ENCODE measurements around the gene ITM2A.

ITM2A gene

GRCh38 chrX:79366873-79367749 lies at the start of gene ITM2A:
Gene ITM2A, minus strand, starts transcription at chrX:79367334. Its CDS starts 119 bp downstream, at chrX:79367215.
- peak; percentile 69 for DNase-seq

- no peak for DNase-seq
These were observed 47.9 kb upstream of the ITM2A start for GRCh38 chrX:79415056-79415455.

- DNase-seq = no peak
These were observed 46.8 kb upstream of the ITM2A start for GRCh38 chrX:79413963-79414362.

- no peak for DNase-seq
These were observed 45.8 kb upstream of the ITM2A start for GRCh38 chrX:79412972-79413371.

- no peak for DNase-seq
These were observed 45.0 kb upstream of the ITM2A start for GRCh38 chrX:79412166-79412565.

- no peak for DNase-seq
These were observed 42.5 kb upstream of the ITM2A start for GRCh38 chrX:79409657-79410056.

- no peak for DNase-seq
These were observed 41.6 kb upstream of the ITM2A start for GRCh38 chrX:79408623-79409322.

- no peak for DNase-seq
These were observed 33.5 kb upstream of the ITM2A start for GRCh38 chrX:79400623-79401022.

GRCh38 chrX:79375340-79375739 lies 8.2 kb upstream of the ITM2A start:
- DNase-seq = no peak

- no peak for DNase-seq
These were observed 4.5 kb upstream of the ITM2A start for GRCh38 chrX:79371640-79372039.

- DNase-seq = no peak
These were observed 4.0 kb upstream of the ITM2A start for GRCh38 chrX:79371101-79371500.

GRCh38 chrX:79369871-79370270 lies 2.7 kb upstream of the ITM2A start:
- DNase-seq = no peak

GRCh38 chrX:79368441-79368840 lies 1.3 kb upstream of the ITM2A start:
- no peak for DNase-seq

GRCh38 chrX:79367907-79368306 lies 773 bp upstream of the ITM2A start:
- no peak for DNase-seq

- DNase-seq = peak; percentile 50
These were observed 620 bp downstream of the ITM2A start for GRCh38 chrX:79366556-79366872.

- DNase-seq = no peak
These were observed 1.5 kb downstream of the ITM2A start for GRCh38 chrX:79365591-79365990.

- no peak for DNase-seq
These were observed 2.8 kb downstream of the ITM2A start for GRCh38 chrX:79364306-79364705.

GRCh38 chrX:79361192-79361870 lies 5.8 kb downstream of the ITM2A start:
- DNase-seq = no peak

GRCh38 chrX:79336869-79337815 lies 30.0 kb downstream of the ITM2A start:
- DNase-seq = no peak

- DNase-seq = no peak
These were observed 37.1 kb downstream of the ITM2A start for GRCh38 chrX:79330022-79330421.

GRCh38 chrX:79325263-79325958 lies 41.7 kb downstream of the ITM2A start:
- peak; percentile 37 for DNase-seq

Data from activated T-cell treated with anti-CD3 and anti-CD28 coated beads, Interleukin-2, amount 50 U/mL, for 1 hour (primary cell).